Inflammatory macrophage treated with lipopolysaccharide for 1 hour (primary cell): ENCODE results near the gene SLC28A3.

Experiments
- DNase-seq, 2 donors: peaks; one replicate each; pipeline ENCODE4 v3.0.0-alpha.2; 2020 to 2022

The SLC28A3 gene

DNA sequence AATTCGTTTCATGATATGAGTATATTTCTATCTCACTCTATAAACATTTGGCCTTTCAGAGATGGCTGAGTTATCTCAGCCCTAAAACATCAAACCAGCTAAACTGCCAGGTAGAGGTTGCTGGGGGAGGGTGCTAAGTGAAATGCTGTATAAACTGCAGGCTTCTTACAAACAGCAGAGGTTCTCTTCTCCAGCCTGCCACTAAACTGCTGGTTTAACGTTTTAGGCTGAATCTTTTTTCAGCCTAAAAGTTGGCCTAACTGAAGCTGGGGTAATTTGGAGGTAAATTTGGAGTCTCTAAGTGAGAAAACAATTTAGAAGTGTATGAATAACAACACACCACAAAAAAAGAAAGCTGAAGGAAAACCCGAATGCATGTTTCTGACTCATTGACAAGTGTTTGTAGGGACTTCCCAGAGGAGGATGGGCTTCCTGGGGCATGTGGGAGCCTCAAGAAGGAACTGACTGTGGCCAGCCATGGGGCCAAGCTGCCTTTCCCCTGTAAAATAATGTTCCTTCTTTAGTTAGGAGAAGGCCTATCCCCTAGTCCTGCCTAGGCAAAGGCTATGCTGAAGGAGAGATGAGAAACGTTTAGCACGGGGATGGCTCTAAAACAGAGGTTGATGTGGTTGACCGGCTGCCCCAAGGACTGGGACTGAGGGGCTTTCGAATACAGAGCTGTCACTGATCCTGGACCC lies 44.3 kb downstream of the SLC28A3 start:
- DNase-seq = peak; percentile 88 to 93

DNA sequence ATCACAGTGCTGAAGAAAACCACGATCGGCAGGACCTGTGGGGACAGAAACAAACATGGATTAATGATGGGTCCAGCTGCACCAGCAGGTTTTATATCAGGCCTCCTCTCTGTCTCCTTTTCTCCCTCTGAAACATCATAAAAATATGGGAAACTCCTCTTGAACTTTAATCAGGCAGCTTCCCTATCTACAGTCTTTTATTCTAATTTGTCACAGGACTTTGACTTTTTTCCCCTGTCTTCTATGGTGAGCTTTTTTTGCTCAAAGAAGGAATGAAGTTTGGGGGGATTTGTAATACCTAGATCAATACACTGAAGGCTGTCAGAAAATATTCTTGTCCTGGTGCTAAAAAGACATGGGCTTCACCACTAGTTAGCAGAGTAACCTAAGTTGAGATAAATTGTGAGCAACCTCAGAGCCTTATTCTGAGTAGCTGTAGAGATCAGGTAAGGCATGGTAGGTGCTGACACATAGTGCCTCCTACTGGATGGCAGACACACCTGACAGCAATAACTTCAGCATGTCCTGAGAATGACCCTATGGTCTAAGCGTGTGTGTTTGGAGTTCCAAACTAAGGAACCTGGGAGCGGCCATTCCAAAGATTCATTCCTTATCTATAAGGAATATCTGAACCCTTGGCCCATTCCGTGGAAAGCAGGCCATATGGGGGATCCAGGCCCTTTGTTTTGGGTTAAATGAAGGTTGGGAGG lies 46.2 kb downstream of the SLC28A3 start:
- no peak for DNase-seq

DNA sequence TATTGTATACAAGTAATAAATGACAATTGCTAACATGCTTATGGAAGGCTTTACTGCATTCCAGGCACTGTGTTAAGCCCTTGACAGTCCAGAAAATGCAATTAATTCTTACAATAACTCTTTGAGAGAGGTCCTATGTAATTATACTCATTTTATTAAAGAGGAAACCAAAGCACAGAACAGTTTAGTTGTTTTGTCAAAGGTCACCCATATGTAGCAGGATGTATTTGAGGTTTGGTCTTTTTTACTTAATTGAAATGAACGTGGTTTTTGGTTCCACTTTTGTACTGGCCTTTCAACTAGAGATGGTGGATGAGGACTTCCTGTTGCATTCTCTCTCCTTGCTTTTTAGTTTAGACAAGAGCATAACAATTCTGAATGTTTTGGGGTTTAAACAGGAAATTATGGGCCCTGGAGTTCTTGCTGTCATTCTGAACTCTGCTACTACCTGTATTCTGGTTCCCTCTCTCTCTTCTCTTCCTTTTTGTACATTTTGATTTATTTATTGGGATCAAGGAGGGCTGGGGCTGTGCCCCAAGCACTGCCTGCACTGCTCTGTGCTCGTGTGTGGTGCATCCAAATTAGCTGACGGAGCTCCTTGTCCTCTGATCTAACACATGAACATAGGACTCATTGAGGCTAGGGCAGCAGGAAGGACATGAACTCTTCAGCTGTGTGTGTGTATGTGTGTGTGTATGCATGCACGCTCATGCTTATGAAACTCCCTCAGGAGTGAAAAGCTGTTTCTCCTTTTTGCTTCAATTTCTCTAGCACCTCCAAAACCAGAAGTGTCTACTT lies 47.4 kb downstream of the SLC28A3 start:
- DNase-seq = no peak

DNA sequence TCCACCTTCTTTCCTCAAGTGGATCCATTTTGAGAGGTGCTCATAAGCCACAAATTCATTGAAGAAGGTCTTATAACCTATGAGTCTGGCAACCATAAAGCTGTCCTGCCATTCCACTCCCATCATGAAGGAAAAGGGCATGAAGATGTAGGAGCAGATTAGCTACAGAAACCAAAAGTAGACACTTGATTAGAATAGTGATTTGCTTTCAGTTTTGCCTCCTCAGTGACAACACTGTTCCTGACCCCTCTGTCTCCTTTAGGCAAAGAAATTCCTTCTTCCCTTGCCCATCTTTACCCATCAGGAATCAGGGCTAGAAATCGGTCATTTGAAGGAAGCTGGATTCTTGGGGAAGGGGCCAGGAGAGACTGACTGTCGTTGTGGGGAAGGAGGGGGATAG lies 55.2 kb downstream of the SLC28A3 start:
- DNase-seq = no peak

DNA sequence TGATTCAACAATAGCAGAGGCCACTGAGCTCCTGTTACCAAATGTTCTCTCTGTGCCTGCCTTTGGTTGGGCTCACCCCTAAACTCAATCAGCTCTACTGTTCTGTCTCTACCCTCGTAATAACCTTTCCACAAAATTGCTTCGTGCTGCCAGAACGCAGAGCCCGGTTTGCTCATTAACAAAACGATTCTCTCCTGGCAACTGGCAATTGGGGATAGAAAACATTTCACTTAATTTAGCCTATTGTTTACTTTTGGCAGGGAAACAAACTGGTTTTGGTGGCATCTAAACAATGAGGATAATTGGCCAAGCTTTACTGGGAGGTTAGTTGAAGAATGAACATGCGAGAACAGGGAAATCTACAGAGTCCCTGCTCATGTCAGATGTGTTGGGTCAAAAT lies 56.6 kb downstream of the SLC28A3 start:
- no peak for DNase-seq

DNA sequence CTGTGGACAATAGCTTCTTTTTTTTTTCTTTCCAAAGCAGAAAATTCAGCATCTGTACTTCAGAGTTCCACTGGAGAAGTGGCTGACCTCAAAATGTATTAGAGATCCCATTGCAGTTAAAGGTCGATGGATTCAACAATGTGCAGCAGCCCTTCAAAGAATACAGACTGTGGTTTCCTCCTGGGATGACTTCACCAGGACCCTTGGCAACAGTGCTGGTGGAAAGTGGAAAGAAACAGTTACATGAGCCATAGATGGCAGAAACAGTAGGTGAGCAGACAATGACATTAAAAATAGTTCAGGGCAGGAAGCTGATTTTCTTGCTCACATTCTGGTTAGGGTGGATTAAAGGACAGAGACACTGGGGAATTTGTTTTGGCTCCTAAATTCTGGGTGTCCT lies 62.4 kb downstream of the SLC28A3 start:
- DNase-seq = no peak

DNA sequence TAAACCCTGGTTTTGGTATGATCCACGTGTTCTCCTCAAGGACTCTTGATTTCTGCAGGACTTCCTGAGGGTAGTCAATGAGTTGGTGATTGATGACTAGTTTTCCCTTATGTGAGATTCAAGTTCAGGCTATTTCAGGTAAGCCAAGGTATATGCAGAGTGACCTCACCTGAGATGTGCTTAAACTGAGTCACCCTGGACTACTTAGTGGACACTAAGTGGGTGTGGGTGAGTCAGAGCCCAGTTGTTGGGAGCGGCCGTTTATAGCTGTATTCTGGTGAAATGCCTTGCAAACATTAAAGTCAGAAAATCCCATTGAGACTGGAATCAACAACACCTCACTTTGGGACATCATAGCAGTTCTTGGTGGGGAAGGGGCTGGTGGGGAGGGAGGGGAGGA lies 62.9 kb downstream of the SLC28A3 start:
- DNase-seq = no peak

DNA sequence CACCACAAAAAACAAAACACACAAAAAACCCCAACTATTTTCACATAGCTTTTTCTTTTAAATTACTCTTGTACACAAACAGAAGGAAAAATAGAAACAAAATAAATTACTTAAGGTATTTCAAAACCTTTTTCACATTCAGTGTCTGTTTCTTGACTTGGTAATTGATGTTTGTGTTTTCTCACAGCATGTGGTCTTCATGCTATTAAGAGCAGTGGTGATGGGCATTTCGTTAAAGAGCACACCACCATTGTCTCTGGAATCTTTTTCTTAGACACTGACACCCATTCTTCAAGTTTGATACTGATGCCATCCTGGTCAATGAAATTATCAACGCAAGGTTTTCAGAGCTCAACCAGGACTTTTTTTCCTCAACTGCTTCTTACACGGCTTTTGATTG lies 63.8 kb downstream of the SLC28A3 start:
- no peak for DNase-seq

DNA sequence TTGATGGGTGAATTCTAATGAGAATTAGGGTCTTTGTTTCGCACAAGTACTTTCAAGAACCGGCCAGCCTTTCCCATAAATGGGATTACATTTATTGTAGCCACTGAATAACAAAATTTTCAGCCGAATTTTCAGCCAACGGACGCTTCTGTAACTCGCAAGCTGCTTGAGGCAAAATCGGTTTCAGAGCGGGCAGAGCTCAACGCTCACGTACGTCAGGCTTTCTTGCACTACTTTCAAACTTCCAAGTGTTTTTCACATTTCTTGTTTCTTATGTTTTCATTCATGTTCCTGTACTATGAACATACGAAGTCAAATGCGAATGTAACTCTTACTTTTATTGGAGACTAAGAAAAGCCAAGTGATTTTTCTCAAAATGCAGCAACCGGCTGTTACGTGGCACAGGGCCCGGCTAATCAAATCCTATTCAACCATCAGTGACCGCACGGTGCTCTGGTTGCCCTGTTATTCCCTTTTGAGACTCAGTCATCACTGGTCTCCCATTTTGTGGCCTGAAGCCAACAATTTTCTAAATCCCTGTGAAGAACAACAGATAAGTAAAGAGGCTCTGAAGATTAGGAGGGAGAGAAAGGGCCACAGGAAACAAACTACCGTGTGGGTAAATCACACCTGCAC lies 68.5 kb downstream of the SLC28A3 start:
- DNase-seq = no peak

DNA sequence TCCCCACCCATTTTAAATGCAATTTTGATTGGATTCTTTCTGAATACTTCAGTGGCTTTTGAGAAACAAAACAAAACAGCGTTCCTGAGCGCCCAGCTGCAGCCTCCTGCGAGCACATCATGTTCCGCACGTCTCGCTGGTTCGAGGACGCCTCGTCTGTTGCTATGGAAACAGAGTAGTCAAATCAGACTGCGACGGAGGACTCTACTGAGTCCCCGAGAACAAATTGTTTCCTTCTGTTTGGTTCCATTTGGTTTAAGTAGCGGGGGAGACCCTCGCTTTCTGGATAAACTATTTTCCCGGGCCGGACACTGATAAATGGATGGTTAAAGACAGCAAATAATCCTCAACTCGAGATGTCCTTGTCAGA lies 69.0 kb downstream of the SLC28A3 start:
- peak; percentile 23 to 40 for DNase-seq

DNA sequence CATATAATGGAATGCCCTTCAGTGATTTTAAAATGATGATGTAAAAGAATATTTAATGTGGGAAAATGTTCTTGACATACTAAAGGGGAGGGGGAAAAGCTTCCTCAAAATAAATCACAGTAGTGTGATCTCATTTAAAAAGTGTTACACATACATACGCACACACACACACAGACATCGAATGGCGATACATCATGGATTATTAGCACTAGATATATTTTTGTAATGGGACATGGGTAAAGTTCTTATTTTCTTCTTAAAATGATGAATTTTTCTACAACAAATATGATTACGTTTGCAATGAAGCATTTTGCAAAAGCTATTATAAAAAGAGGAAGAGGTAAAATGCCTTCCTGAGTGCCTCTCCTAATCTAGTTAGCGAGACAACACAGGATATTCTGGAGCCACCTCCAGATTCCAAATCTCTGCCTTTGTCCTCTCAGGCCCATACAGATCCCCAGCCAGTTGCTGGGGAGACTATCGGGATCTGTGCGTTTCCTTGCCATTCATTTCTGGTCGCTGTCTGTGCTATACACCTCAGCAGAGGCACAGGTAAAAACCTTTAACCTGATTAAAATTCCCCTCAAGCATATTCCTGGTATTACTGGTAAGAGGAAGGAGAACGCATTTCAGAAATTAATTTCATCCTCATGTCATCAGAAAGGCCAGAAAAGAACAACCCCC lies 69.6 kb downstream of the SLC28A3 start:
- DNase-seq = no peak

DNA sequence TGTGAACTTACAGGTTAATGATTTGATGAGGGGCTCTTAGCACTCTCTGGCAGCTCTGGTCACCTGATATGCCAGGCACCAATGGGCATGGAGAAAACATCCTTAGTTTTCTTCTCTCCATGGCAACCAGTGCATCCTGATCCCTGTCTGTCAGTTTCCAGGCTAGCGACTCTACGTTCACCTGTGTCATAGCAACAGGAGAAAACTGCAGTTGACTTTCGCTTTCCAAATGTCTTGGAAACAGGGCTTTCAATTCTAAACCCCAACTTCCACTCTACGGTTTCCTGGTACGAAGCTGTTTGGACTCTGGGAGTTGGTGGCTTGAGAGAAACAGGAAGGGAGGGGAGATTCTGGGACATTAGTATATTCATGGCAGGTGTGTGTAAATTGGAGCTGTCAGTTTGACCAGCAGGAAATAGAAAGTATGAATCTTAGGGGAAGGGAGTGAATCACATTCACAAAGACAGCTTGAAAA lies 74.4 kb downstream of the SLC28A3 start:
- no peak for DNase-seq

DNA sequence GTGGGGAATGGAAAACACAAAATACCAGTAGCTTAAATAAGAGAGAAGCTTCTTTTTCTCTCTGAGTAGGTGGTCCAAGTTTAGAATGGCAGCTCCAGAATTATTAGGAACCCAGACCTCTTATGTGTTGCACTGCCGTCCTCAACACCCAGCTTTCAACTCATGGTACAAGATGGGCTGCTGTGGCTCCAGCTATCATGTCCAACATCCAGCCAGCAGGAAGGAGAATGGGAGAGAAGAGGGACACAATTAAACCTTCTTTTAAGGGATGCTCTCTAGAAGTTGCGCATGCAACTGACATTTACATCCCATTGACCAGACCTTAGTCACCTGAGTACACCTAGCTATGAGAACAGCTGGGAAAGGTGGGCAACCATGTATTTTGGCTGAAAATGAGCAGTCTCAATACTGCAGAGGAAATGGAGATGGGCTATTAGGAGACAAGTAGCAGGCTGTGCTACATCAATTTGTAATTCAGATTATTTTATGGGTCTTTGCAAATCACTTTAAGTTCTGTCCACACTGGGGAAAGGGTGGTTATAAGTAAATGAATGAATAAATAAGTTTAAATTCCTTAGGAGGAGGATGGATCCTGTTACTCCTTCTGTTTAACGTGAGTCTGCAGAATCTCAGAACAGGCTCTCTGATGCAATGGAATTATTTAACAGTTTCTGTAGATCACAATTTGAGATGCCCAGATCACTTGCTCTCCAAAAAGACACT lies 76.1 kb downstream of the SLC28A3 start:
- DNase-seq = no peak

DNA sequence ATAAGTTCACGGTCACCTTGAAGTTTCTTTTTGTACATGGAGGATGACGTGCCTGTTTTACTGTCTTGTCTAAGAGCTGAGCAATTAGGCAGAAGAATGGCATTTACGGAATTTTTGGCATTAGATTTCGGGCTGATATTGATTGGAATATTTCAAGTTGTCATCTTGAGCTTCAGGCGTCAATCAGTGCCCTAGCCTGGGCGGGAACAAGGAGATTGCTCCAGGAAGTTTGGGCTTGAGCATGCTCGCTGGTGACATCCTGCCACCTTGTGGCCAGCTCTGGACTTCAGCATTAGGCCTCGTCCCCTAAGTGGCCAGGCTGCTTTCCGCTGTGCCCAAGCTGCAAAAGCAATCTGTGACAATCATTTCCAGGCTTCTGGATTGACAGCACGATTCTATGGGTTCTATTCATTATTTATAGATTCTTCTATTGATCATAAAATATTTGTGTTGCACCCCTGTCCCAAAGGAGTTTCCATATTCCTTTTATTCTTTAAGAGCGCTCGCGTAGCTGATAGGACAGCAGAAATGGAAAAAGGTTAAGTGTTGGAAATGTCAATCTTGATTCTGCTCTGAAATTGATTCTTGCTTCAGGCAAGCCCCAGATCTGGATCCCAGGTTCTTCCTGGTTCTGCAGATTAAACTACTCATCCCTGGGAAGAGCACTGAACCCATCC lies 79.3 kb downstream of the SLC28A3 start:
- peak; percentile 61 to 83 for DNase-seq

DNA sequence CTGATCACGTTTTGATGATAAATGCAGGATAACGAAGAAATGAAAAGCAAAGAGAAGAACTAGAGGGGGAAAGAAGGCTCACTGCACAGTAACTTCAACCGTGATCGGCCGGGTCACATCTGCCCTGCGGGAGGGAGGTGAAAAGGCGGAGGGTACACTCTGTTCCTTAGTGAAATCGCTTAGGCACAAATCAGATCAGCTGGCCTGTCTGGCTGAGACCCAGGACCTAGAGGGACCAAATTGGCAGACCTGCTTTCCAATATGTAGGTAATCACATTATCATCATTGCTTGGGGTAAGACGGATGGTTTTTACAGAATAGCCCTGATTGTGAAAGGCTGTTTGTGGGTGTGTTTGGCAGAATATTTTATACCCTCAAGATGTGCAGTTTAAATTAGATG lies 82.2 kb downstream of the SLC28A3 start:
- no peak for DNase-seq

DNA sequence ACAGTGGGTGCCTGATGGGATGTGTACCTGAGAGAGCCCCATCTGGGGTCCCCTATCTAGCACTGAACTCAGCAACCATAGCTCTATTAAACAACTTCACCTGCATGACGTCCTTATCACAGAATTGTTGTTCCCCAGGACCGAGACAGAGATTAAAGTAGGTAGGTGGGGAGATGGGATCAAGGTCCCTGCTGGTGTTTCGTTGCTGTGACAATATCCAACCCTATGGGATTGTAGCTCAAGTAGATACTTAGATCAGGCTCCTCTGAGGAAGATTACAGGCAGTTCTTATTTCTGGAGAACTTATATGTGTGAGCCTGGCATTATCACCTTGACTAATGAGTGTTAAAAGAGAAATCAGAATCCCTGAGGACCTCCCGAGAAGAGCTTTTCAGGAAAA lies 84.9 kb downstream of the SLC28A3 start:
- no peak for DNase-seq

DNA sequence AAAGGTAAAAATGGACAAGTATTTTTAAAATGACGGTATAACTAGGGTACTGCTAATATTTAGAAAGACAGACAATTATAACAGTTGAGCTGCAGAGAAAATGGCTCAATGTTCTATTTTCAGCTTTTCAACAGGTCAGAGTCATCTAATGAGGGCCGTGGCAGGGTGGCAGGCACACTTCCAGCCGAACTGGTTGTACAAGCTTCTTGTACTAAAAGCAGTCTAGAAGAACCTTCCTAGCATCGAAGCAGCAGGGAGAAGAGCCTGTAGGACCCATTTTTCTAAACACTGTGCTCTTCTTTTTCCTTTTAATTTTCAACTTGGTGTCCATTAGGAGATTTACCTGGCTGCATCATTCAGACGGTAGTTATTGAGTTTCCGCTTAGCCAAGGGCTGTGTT lies 85.6 kb downstream of the SLC28A3 start:
- DNase-seq = no peak

DNA sequence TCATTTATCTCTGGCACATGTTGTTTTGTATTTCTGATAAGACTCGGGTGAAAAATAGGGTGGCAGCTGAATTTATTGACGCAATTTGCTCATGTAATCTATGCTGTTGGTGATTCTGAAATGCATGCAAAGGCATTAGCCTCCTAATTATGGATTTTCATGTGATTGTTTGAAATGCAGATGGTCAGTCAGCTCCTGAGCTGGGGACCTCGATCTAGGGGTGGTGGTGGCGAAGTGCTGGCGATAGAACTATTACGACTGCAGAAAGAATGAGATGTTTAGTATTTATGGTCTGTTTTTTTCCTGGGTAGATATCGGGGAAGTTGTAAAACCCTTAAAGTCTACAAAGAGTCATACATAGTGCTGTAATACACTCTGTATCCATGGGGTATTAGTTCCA lies 88.6 kb downstream of the SLC28A3 start:
- DNase-seq = no peak

DNA sequence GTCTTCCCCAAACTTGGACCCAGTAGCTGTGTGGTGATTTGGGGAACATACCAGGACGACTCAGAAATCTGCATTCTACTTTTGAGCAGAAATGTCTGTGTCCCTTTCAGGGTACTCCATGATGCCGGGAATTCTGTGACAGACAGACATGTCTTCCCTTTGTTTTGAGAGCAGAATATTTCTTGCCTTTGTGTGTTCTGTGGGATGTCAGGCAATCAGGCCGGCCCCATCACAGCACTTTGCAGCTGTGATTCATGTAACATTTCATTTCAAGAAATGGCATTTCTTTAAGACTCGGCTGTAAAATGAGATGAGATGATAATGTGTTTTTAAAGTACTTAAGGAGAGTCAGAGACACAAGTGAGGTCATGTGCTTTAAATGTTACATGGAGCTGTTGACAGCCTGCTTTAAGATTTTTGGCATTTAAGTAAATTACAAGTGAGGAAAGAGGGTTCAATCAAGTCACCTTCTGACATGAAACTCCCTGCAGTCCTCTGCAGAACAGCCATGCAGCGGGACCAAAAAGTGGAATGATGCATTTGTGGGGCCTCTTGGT lies 98.7 kb downstream of the SLC28A3 start:
- DNase-seq = no peak

DNA sequence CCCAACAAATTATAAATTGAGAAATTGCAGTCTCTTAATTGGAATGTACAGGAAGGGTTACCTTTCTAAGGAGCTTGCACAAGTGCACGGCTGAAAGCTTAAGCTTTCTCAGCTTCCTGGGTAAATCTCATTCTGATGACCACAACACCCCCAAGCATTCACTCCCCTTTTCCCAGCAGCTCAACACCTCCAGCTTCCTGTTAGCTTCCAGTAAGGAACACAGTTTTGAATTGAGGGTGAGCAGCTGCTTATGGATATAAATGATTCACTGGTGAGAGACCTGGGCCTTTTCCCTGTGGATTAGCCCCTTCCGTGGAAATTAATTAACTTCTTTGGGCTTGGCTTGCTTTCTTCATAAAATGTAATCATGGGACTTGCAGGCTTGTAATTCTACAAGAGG lies 101.2 kb downstream of the SLC28A3 start:
- DNase-seq = no peak

DNA sequence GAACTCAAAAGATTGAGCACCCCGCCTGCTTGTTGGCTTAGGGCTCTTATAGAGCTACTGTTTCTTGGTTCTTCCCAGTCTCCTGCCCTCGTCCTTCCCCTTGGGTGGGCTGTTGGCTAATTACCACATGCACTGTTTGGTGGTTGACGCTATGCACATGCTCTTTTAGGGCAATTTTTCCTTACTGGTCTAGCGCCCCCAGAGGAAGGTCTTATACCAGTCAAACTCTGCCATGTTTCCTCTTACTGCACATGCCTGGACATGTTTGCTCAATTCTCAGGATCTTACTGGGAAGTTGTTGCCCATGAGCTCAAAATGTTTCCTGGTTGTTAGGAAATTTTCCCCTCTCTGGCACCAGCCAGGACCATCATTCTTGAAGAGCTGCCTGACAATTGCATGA lies 101.9 kb downstream of the SLC28A3 start:
- peak in 1 of 2 donors; percentile 5 for DNase-seq
